Measurements from ENCODE around the gene FBXL15. TPM values are rescaled to one million over a fixed set of nuclear protein-coding genes. Genes with fewer than 3 reads are reported as not detected.

Gene FBXL15
- total and polyA plus RNA-seq, 2 of the 13 experiments (the other 11 are each of a cell fraction or from before 2014, with no cell fraction given): 4.3 to 8.3 TPM

DNA sequence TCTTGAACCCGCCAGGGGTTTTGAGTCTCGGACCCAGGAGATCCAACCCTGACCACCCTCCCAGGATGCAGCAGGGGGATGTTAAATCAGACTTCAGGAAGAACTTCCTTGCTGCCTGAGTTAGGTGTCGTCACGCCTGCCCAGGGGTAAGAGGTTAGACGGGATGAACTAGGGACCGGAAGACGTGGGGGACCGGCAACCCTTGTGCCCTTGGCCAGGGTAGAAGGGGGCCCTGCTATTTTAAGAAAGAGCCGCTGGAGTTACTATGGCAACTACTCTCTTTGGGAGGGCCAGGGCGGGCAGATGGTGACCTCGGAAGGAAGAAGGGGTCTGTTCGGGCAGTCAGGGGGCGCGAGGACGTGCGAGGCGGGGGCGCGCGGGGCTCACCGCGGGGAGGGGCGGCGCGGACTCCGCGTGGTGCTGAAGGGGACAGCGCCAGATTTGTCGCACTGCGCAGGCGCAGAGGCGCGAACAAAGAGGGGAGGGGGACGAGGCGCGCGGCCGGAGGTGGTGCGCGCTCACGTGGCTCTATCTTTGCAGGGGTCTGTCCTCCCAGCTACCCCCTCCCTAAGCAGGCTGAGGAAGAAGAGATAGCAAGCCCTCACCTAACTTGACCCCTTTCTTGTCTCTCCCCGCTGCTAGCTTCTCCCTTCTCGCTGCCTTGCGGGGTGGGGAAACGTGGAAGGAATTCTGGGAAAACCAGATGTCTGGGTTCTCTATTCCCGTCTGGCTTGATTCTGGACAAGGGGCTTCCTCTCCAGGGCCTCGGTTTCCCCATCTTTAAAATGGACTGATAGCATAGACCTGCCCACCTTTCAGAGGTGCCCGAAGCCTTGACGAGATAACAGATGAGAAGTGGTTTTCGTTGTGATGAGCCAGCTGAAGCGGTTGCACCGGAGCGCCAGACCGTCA lies 1.1 kb upstream of the FBXL15 start (continued):
- 0 out of 2 replicates have a peak, but pooled peaks have one; percentile 26 for TF ChIP-seq PHF20 (CRISPR knock-in tag; IDR thresholded peaks at IDR 0.05)
- peak; percentile 78 for TF ChIP-seq SALL2 (CRISPR knock-in tag; IDR thresholded peaks at IDR 0.05)
- TF ChIP-seq, protein P1, sequence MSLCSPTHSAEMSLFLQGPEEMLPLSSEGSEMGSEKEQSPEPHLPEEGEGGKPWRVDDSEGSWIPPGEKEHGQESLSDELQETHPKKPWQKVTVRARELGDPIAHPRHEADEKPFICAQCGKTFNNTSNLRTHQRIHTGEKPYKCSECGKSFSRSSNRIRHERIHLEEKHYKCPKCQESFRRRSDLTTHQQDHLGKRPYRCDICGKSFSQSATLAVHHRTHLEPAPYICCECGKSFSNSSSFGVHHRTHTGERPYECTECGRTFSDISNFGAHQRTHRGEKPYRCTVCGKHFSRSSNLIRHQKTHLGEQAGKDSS (CRISPR knock-in tag; IDR thresholded peaks at IDR 0.05; ENCODE audit: borderline replicate concordance, low read depth): no peak
- TF ChIP-seq YY1 (IDR thresholded peaks at IDR 0.05; ENCODE audit: insufficient read depth, insufficient replicate concordance, low read depth, low read length): peak; percentile 2
- TF ChIP-seq, protein P2, sequence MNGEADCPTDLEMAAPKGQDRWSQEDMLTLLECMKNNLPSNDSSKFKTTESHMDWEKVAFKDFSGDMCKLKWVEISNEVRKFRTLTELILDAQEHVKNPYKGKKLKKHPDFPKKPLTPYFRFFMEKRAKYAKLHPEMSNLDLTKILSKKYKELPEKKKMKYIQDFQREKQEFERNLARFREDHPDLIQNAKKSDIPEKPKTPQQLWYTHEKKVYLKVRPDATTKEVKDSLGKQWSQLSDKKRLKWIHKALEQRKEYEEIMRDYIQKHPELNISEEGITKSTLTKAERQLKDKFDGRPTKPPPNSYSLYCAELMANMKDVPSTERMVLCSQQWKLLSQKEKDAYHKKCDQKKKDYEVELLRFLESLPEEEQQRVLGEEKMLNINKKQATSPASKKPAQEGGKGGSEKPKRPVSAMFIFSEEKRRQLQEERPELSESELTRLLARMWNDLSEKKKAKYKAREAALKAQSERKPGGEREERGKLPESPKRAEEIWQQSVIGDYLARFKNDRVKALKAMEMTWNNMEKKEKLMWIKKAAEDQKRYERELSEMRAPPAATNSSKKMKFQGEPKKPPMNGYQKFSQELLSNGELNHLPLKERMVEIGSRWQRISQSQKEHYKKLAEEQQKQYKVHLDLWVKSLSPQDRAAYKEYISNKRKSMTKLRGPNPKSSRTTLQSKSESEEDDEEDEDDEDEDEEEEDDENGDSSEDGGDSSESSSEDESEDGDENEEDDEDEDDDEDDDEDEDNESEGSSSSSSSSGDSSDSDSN (CRISPR knock-in tag; IDR thresholded peaks at IDR 0.05): peak; percentile 23; the same call in 1 of the 2 replicates
- TF ChIP-seq NR2C2 (CRISPR knock-in tag; IDR thresholded peaks at IDR 0.05; ENCODE audit: borderline replicate concordance): peak; percentile 33; the same call in 1 of the 2 replicates
- no peak for TF ChIP-seq KAT2B (IDR thresholded peaks at IDR 0.05; ENCODE audit: borderline replicate concordance, low read depth, low read length)
- TF ChIP-seq, protein P3, sequence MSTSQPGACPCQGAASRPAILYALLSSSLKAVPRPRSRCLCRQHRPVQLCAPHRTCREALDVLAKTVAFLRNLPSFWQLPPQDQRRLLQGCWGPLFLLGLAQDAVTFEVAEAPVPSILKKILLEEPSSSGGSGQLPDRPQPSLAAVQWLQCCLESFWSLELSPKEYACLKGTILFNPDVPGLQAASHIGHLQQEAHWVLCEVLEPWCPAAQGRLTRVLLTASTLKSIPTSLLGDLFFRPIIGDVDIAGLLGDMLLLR (CRISPR knock-in tag; IDR thresholded peaks at IDR 0.05): no peak; the same call in 1 of the 2 replicates
- no peak for TF ChIP-seq ZMAT3 (CRISPR knock-in tag; conservative IDR thresholded peaks at IDR 0.05)
- TF ChIP-seq ZNF562 (CRISPR knock-in tag; IDR thresholded peaks at IDR 0.05; ENCODE audit: borderline replicate concordance): no peak
- TF ChIP-seq, protein P4, sequence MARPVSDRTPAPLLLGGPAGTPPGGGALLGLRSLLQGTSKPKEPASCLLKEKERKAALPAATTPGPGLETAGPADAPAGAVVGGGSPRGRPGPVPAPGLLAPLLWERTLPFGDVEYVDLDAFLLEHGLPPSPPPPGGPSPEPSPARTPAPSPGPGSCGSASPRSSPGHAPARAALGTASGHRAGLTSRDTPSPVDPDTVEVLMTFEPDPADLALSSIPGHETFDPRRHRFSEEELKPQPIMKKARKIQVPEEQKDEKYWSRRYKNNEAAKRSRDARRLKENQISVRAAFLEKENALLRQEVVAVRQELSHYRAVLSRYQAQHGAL (CRISPR knock-in tag; IDR thresholded peaks at IDR 0.05; ENCODE audit: not compliant biosample characterization): no peak
- no peak for TF ChIP-seq ZNF512 (CRISPR knock-in tag; IDR thresholded peaks at IDR 0.05)
- TF ChIP-seq MAF1 (CRISPR knock-in tag; IDR thresholded peaks at IDR 0.05; ENCODE audit: borderline replicate concordance): peak; percentile 80; the same call in 1 of the 2 replicates
- TF ChIP-seq ZNF333 (CRISPR knock-in tag; IDR thresholded peaks at IDR 0.05; ENCODE audit: borderline replicate concordance): 0 out of 2 replicates have a peak, but pooled peaks have one; percentile 57
- no peak for TF ChIP-seq ZNF292 (CRISPR knock-in tag; IDR thresholded peaks at IDR 0.05; ENCODE audit: borderline replicate concordance, low read depth)
- TF ChIP-seq MYPOP (CRISPR knock-in tag; IDR thresholded peaks at IDR 0.05): no peak
- TF ChIP-seq, protein P5, sequence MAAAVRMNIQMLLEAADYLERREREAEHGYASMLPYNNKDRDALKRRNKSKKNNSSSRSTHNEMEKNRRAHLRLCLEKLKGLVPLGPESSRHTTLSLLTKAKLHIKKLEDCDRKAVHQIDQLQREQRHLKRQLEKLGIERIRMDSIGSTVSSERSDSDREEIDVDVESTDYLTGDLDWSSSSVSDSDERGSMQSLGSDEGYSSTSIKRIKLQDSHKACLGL (CRISPR knock-in tag; IDR thresholded peaks at IDR 0.05): peak; percentile 72
- TF ChIP-seq ZC3H4 (CRISPR knock-in tag; IDR thresholded peaks at IDR 0.05; ENCODE audit: borderline replicate concordance): no peak

Data from HepG2 (cell line).